HepG2 (cell line): Measurements from ENCODE around the gene ERMARD. TPM values are rescaled to one million over a fixed set of nuclear protein-coding genes. Genes with fewer than 3 reads are reported as not detected.

Experiments
- HHEX ChIP-seq: IDR thresholded peaks from 2 replicates; pipeline ENCODE4 v1.6.1; 2016; ENCODE audit warnings: control low read depth
- MIXL1 ChIP-seq: IDR thresholded peaks from 2 replicates; pipeline ENCODE4 v1.6.1; 2016
- REPIN1 ChIP-seq: sonication (generic); formaldehyde crosslinking; IDR thresholded peaks from 2 replicates; pipeline ENCODE4 v1.8.0; 2022; ENCODE audit warnings: missing genetic modification reagents, low read depth, mild to moderate bottlenecking, borderline replicate concordance
- REXO4 ChIP-seq: sonication (generic); formaldehyde crosslinking; IDR thresholded peaks from 2 replicates; pipeline ENCODE4 v1.8.0; 2022; ENCODE audit warnings: missing genetic modification reagents, mild to moderate bottlenecking, borderline replicate concordance
- RFX3 ChIP-seq: IDR thresholded peaks from 2 replicates; pipeline ENCODE4 v1.6.1; 2016; ENCODE audit warnings: missing biosample characterization, missing genetic modification reagents
- SIX4 ChIP-seq: sonication (generic); formaldehyde crosslinking; IDR thresholded peaks from 2 replicates; pipeline ENCODE4 v1.4.0; 2020; ENCODE audit warnings: missing genetic modification reagents
- SMC3 ChIP-seq: IDR thresholded peaks from 2 replicates; pipeline ENCODE4 v1.6.1; 2011; ENCODE audit warnings: low read length, improper control_type of control experiment
- TMF1 ChIP-seq: sonication (generic); formaldehyde crosslinking; IDR thresholded peaks from 2 replicates; pipeline ENCODE4 v1.8.1; 2022; ENCODE audit warnings: low read depth, missing genetic modification reagents
- ZBTB38 ChIP-seq: sonication (generic); formaldehyde crosslinking; IDR thresholded peaks from 2 replicates; pipeline ENCODE4 v1.5.1; 2020; ENCODE audit warnings: mild to moderate bottlenecking, missing genetic modification reagents
- ZEB1 ChIP-seq: IDR thresholded peaks from 2 replicates; pipeline ENCODE4 v1.6.1; 2012; ENCODE audit warnings: mild to moderate bottlenecking, low read depth, inconsistent platforms; ENCODE audit not compliant: insufficient replicate concordance
- ZFP36 ChIP-seq: fragments of 150-350 bp; IDR thresholded peaks from 2 replicates; pipeline ENCODE4 v1.6.1; 2018; ENCODE audit warnings: borderline replicate concordance, low read length, low read depth; ENCODE audit not compliant: partially characterized antibody
- ZNF10 ChIP-seq: sonication (generic); formaldehyde crosslinking; IDR thresholded peaks from 2 replicates; pipeline ENCODE4 v1.4.0; 2020; ENCODE audit warnings: mild to moderate bottlenecking, low read depth, missing genetic modification reagents, borderline replicate concordance
- ZNF24 ChIP-seq: fragments of 450-650 bp; IDR thresholded peaks from 2 replicates; pipeline ENCODE4 v1.6.1; 2017; ENCODE audit warnings: antibody characterized with exemption, mild to moderate bottlenecking
- ZNF296 ChIP-seq: sonication (generic); formaldehyde crosslinking; conservative IDR thresholded peaks from 2 replicates; pipeline ENCODE4 v1.5.0; 2020; ENCODE audit warnings: mild to moderate bottlenecking, missing genetic modification reagents
- ZNF343 ChIP-seq: sonication (generic); formaldehyde crosslinking; IDR thresholded peaks from 2 replicates; pipeline ENCODE4 v1.4.0; 2020; ENCODE audit warnings: mild to moderate bottlenecking, missing genetic modification reagents
- ZNF589 ChIP-seq: sonication (generic); formaldehyde crosslinking; conservative IDR thresholded peaks from 2 replicates; pipeline ENCODE4 v1.8.0; 2022; ENCODE audit warnings: mild to moderate bottlenecking, moderate library complexity, missing genetic modification reagents
- ZNF674 ChIP-seq: sonication (generic); formaldehyde crosslinking; IDR thresholded peaks from 2 replicates; pipeline ENCODE4 v1.5.0; 2020; ENCODE audit warnings: low read depth, mild to moderate bottlenecking, missing genetic modification reagents
- polyA plus RNA-seq, 8 experiments: library from polyadenylated mRNA; depleted of rRNA in 3 of 8; stranded (reverse) in 7 of 8; unstranded in 1 of 8; fragments of >200 nt; fragmentation: Illumina TruSeq in 4 of 8; extraction: Trizol in 4 of 8; gene quantifications; 2 replicates each; pipeline versions ENCODE4 v1.2.1 to v1.2.3, GENCODE V29; 2011 to 2016; ENCODE audit warnings: low read depth in 4 of 8, missing spikeins in 1 of 8, mixed read lengths in 1 of 8; ENCODE audit not compliant: insufficient read depth in 1 of 8
- total RNA-seq, 5 experiments: library from RNA; depleted of rRNA; stranded (reverse); fragments of >200 nt; fragmentation: Illumina TruSeq; extraction: Trizol; gene quantifications; 2 replicates each; pipeline ENCODE4 v1.2.3, GENCODE V29; 2016; ENCODE audit warnings: low read depth in 1 of 5
- TF ChIP-seq, protein P1 (sequence below): sonication (generic); formaldehyde crosslinking; IDR thresholded peaks from 2 replicates; pipeline ENCODE4 v1.5.0; 2020; ENCODE audit warnings: mild to moderate bottlenecking, missing genetic modification reagents, moderate library complexity
- TF ChIP-seq, protein P2 (sequence below): sonication (generic); formaldehyde crosslinking; IDR thresholded peaks from 2 replicates; pipeline ENCODE4 v1.9.0; 2022; ENCODE audit warnings: low read depth, missing genetic modification reagents
- TF ChIP-seq, protein P3 (sequence below): sonication (generic); formaldehyde crosslinking; IDR thresholded peaks from 2 replicates; pipeline ENCODE4 v1.4.0; 2020; ENCODE audit warnings: missing genetic modification reagents, borderline replicate concordance
- TF ChIP-seq, protein P4 (sequence below), 2 experiments: sonication (generic) in 1 of 2; formaldehyde crosslinking in 1 of 2; IDR thresholded peaks; 2 replicates each; pipeline versions ENCODE4 v1.4.0 to v1.6.1; 2018 to 2020; ENCODE audit warnings: missing genetic modification reagents in 2 of 2, borderline replicate concordance in 1 of 2, low read depth in 1 of 2, mild to moderate bottlenecking in 1 of 2, missing biosample characterization in 1 of 2
- TF ChIP-seq, protein P5 (sequence below): conservative IDR thresholded peaks from 2 replicates; pipeline ENCODE4 v1.6.1; 2018; ENCODE audit warnings: missing genetic modification reagents

ERMARD gene
- total and polyA plus RNA-seq, 2 of the 13 experiments (the other 11 are each of a cell fraction or from before 2014, with no cell fraction given): 8.8 to 10.7 TPM

DNA sequence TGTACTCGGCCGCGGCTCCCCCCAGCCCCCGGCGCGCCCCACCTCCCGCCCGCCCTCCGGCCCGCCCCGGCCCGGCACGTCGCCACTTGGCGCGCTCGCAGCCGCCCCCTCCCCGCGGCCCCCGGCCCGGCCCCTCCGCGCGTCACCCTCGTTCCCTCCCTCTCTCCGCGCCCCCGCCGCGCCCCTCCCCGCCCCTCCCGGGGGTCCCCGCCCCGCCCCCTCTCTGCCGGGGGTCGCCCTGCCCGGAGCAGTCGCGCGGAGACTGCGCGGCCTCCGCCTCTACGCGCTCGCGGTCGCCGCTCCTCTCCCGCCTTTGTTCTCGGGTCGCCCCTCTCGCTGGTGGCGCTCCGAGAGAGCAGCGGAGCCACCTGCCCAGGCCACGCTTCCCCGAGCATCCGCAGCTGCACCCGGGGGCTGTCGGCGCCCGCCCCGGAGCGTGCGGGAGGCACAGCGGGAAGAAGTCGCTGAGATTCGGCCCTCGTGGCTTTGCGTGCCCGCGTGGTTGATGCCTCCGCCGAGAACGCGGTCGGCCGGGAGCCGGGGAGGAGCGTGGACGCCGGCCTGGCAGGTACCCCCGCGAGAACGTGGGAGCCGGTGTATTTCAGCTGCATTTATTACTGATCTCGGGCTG, 26.8 kb upstream of the ERMARD start, which contains the start of gene PHF10 (continued):
- TF ChIP-seq, protein P1, sequence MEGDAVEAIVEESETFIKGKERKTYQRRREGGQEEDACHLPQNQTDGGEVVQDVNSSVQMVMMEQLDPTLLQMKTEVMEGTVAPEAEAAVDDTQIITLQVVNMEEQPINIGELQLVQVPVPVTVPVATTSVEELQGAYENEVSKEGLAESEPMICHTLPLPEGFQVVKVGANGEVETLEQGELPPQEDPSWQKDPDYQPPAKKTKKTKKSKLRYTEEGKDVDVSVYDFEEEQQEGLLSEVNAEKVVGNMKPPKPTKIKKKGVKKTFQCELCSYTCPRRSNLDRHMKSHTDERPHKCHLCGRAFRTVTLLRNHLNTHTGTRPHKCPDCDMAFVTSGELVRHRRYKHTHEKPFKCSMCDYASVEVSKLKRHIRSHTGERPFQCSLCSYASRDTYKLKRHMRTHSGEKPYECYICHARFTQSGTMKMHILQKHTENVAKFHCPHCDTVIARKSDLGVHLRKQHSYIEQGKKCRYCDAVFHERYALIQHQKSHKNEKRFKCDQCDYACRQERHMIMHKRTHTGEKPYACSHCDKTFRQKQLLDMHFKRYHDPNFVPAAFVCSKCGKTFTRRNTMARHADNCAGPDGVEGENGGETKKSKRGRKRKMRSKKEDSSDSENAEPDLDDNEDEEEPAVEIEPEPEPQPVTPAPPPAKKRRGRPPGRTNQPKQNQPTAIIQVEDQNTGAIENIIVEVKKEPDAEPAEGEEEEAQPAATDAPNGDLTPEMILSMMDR: peak; percentile 27; the same call in 1 of the 2 replicates
- TF ChIP-seq REPIN1: peak; percentile 83
- TF ChIP-seq MIXL1 (CRISPR knock-in tag): peak; percentile 6; the same call in 1 of the 2 replicates
- TF ChIP-seq SMC3: no peak
- peak; percentile 85; the same call in 1 of the 2 replicates for TF ChIP-seq ZNF674 (CRISPR knock-in tag)
- TF ChIP-seq TMF1 (CRISPR knock-in tag): 0 out of 2 replicates have a peak, but pooled peaks have one; percentile 6
- TF ChIP-seq, protein P2, sequence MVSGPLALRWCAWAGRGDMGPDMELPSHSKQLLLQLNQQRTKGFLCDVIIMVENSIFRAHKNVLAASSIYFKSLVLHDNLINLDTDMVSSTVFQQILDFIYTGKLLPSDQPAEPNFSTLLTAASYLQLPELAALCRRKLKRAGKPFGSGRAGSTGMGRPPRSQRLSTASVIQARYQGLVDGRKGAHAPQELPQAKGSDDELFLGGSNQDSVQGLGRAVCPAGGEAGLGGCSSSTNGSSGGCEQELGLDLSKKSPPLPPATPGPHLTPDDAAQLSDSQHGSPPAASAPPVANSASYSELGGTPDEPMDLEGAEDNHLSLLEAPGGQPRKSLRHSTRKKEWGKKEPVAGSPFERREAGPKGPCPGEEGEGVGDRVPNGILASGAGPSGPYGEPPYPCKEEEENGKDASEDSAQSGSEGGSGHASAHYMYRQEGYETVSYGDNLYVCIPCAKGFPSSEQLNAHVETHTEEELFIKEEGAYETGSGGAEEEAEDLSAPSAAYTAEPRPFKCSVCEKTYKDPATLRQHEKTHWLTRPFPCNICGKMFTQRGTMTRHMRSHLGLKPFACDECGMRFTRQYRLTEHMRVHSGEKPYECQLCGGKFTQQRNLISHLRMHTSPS (CRISPR knock-in tag): peak; percentile 73
- TF ChIP-seq, protein P3, sequence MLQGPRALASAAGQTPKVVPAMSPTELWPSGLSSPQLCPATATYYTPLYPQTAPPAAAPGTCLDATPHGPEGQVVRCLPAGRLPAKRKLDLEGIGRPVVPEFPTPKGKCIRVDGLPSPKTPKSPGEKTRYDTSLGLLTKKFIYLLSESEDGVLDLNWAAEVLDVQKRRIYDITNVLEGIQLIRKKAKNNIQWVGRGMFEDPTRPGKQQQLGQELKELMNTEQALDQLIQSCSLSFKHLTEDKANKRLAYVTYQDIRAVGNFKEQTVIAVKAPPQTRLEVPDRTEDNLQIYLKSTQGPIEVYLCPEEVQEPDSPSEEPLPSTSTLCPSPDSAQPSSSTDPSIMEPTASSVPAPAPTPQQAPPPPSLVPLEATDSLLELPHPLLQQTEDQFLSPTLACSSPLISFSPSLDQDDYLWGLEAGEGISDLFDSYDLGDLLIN (CRISPR knock-in tag): no peak; the same call in 1 of the 2 replicates
- TF ChIP-seq REXO4 (CRISPR knock-in tag): peak; percentile 19; the same call in 1 of the 2 replicates
- TF ChIP-seq ZFP36: no peak
- TF ChIP-seq ZEB1: peak; percentile 31
- no peak; the same call in 1 of the 2 replicates for TF ChIP-seq ZNF296 (CRISPR knock-in tag)
- no peak for TF ChIP-seq ZNF24
- TF ChIP-seq ZNF10 (CRISPR knock-in tag): no peak
- peak; percentile 78 for TF ChIP-seq ZBTB38
- TF ChIP-seq ZNF343 (CRISPR knock-in tag): no peak
- TF ChIP-seq SIX4: 0 out of 2 replicates have a peak, but pooled peaks have one; percentile 9
- TF ChIP-seq, protein P4, sequence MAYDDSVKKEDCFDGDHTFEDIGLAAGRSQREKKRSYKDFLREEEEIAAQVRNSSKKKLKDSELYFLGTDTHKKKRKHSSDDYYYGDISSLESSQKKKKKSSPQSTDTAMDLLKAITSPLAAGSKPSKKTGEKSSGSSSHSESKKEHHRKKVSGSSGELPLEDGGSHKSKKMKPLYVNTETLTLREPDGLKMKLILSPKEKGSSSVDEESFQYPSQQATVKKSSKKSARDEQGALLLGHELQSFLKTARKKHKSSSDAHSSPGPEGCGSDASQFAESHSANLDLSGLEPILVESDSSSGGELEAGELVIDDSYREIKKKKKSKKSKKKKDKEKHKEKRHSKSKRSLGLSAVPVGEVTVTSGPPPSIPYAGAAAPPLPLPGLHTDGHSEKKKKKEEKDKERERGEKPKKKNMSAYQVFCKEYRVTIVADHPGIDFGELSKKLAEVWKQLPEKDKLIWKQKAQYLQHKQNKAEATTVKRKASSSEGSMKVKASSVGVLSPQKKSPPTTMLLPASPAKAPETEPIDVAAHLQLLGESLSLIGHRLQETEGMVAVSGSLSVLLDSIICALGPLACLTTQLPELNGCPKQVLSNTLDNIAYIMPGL (CRISPR knock-in tag; IDR thresholded peaks at IDR 0.05; ENCODE audit: borderline replicate concordance in 1 of 2, low read depth in 1 of 2): peak in 1 of 2 experiments; percentile 88; a peak in 1 of 4 replicates
- TF ChIP-seq RFX3 (CRISPR knock-in tag): no peak
- no peak for TF ChIP-seq HHEX
- TF ChIP-seq ZNF589 (CRISPR knock-in tag): peak; percentile 97
- TF ChIP-seq, protein P5, sequence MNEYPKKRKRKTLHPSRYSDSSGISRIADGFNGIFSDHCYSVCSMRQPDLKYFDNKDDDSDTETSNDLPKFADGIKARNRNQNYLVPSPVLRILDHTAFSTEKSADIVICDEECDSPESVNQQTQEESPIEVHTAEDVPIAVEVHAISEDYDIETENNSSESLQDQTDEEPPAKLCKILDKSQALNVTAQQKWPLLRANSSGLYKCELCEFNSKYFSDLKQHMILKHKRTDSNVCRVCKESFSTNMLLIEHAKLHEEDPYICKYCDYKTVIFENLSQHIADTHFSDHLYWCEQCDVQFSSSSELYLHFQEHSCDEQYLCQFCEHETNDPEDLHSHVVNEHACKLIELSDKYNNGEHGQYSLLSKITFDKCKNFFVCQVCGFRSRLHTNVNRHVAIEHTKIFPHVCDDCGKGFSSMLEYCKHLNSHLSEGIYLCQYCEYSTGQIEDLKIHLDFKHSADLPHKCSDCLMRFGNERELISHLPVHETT (CRISPR knock-in tag): no peak; the same call in 1 of the 2 replicates
